WTC11 (cell line): ENCODE data around the gene CCDC149. TPM values are rescaled to one million over a fixed set of nuclear protein-coding genes. Genes with fewer than 3 reads are reported as not detected.

Experiments
- ATAC-seq: fragments of 200-7000 bp; cut with Tn5 transposase; 2 replicates; pipeline ENCODE4 v1.10.0; 2021; ENCODE audit warnings: mild to moderate bottlenecking, moderate library complexity
- CTCF ChIA-PET: fragments of 300-600 bp; sonication (Branson Sonifier 250); formaldehyde crosslinking; loops from one replicate; lab custom pipeline; 2021; ENCODE audit warnings: antibody characterized with exemption; lab: Charles Lee
- POLR2A ChIA-PET: fragments of 350-600 bp; sonication (Branson Sonifier 250); formaldehyde crosslinking; loops from one replicate; lab custom pipeline; 2021; ENCODE audit warnings: antibody characterized with exemption; lab: Charles Lee
- DNase-seq: peaks from one replicate; pipeline ENCODE4 v3.0.0; 2021; ENCODE audit warnings: low spot score
- H3K27ac Mint-ChIP-seq: 2 replicates; pipeline ENCODE4 v1.8.0; 2021; ENCODE audit warnings: mixed read lengths
- H3K27me3 Mint-ChIP-seq: 2 replicates; pipeline ENCODE4 v1.8.0; 2021; ENCODE audit warnings: low read depth, mild to moderate bottlenecking, moderate library complexity, mixed read lengths
- H3K36me3 Mint-ChIP-seq: 2 replicates; pipeline ENCODE4 v1.8.0; 2021; ENCODE audit warnings: mixed read lengths
- H3K4me1 Mint-ChIP-seq: 2 replicates; pipeline ENCODE4 v1.8.0; 2022; ENCODE audit warnings: mixed read lengths
- H3K4me3 Mint-ChIP-seq: 2 replicates; pipeline ENCODE4 v1.8.0; 2021; ENCODE audit warnings: mild to moderate bottlenecking, moderate library complexity, mixed read lengths
- H3K9me3 Mint-ChIP-seq: 2 replicates; pipeline ENCODE4 v1.8.0; 2021; ENCODE audit warnings: mixed read lengths
- ATF1 ChIP-seq: sonication (generic); formaldehyde crosslinking; IDR thresholded peaks from 2 replicates; pipeline ENCODE4 v1.8.1; 2023; ENCODE audit warnings: mild to moderate bottlenecking, moderate library complexity, missing genetic modification reagents
- CREB1 ChIP-seq: sonication (generic); formaldehyde crosslinking; IDR thresholded peaks from 2 replicates; pipeline ENCODE4 v1.8.0; 2023; ENCODE audit warnings: mild to moderate bottlenecking, missing genetic modification reagents
- CREM ChIP-seq: sonication (generic); formaldehyde crosslinking; IDR thresholded peaks from 2 replicates; pipeline ENCODE4 v1.8.1; 2022; ENCODE audit warnings: mild to moderate bottlenecking, missing genetic modification reagents, moderate library complexity
- ELF4 ChIP-seq: sonication (generic); formaldehyde crosslinking; IDR thresholded peaks from 2 replicates; pipeline ENCODE4 v1.8.1; 2022; ENCODE audit warnings: low read depth, mild to moderate bottlenecking, moderate library complexity, missing genetic modification reagents
- EMX1 ChIP-seq: fragments of 250-450 bp; sonication (Bioruptor Pico); IDR thresholded peaks from 2 replicates; pipeline ENCODE4 v1.8.0; 2021; ENCODE audit warnings: mild to moderate bottlenecking
- ESRRA ChIP-seq: sonication (generic); formaldehyde crosslinking; IDR thresholded peaks from 2 replicates; pipeline ENCODE4 v1.8.1; 2022; ENCODE audit warnings: mild to moderate bottlenecking, missing genetic modification reagents, borderline replicate concordance
- FOXK1 ChIP-seq: sonication (generic); formaldehyde crosslinking; IDR thresholded peaks from 2 replicates; pipeline ENCODE4 v1.8.0; 2022; ENCODE audit warnings: mild to moderate bottlenecking, moderate library complexity, missing genetic modification reagents
- FOXP1 ChIP-seq: sonication (generic); formaldehyde crosslinking; IDR thresholded peaks from 2 replicates; pipeline ENCODE4 v1.8.0; 2022; ENCODE audit warnings: missing genetic modification reagents, mild to moderate bottlenecking, moderate library complexity, borderline replicate concordance
- HMGXB4 ChIP-seq: sonication (generic); formaldehyde crosslinking; IDR thresholded peaks from 2 replicates; pipeline ENCODE4 v1.8.1; 2023; ENCODE audit warnings: mild to moderate bottlenecking, moderate library complexity, missing genetic modification reagents
- JAZF1 ChIP-seq: fragments of 250-450 bp; sonication (Bioruptor Pico); IDR thresholded peaks from 2 replicates; pipeline ENCODE4 v1.9.0; 2021; ENCODE audit warnings: moderate library complexity, mild to moderate bottlenecking, inconsistent platforms
- JUN ChIP-seq: sonication (generic); formaldehyde crosslinking; IDR thresholded peaks from 2 replicates; pipeline ENCODE4 v1.8.0; 2023; ENCODE audit warnings: mild to moderate bottlenecking, missing genetic modification reagents
- MYBL2 ChIP-seq: sonication (generic); formaldehyde crosslinking; IDR thresholded peaks from 2 replicates; pipeline ENCODE4 v1.8.1; 2023; ENCODE audit warnings: mild to moderate bottlenecking, moderate library complexity, missing genetic modification reagents
- NFATC4 ChIP-seq: fragments of 250-450 bp; sonication (Bioruptor Pico); IDR thresholded peaks from 2 replicates; pipeline ENCODE4 v1.9.0; 2021; ENCODE audit warnings: mild to moderate bottlenecking
- NR1H2 ChIP-seq: sonication (generic); formaldehyde crosslinking; IDR thresholded peaks from 2 replicates; pipeline ENCODE4 v1.9.0; 2021; ENCODE audit warnings: mild to moderate bottlenecking, moderate library complexity, missing genetic modification reagents
- PRDM15 ChIP-seq: sonication (generic); formaldehyde crosslinking; IDR thresholded peaks from 2 replicates; pipeline ENCODE4 v1.8.0; 2022; ENCODE audit warnings: missing genetic modification reagents
- PRRX2 ChIP-seq: fragments of 250-450 bp; sonication (Bioruptor Pico); IDR thresholded peaks from 2 replicates; pipeline ENCODE4 v1.8.0; 2021; ENCODE audit warnings: mild to moderate bottlenecking
- RORB ChIP-seq: fragments of 250-450 bp; sonication (Bioruptor Pico); IDR thresholded peaks from 2 replicates; pipeline ENCODE4 v1.9.0; 2021; ENCODE audit warnings: mild to moderate bottlenecking
- USF2 ChIP-seq: sonication (generic); formaldehyde crosslinking; IDR thresholded peaks from 2 replicates; pipeline ENCODE4 v1.8.1; 2023; ENCODE audit warnings: mild to moderate bottlenecking, missing genetic modification reagents, moderate library complexity
- ZNF396 ChIP-seq: fragments of 250-450 bp; sonication (Bioruptor Pico); IDR thresholded peaks from 2 replicates; pipeline ENCODE4 v1.8.0; 2021; ENCODE audit warnings: mild to moderate bottlenecking, moderate library complexity, borderline replicate concordance
- ZNF423 ChIP-seq: fragments of 250-450 bp; sonication (Bioruptor Pico); IDR thresholded peaks from 2 replicates; pipeline ENCODE4 v2.1.2; 2022; ENCODE audit warnings: mild to moderate bottlenecking, moderate library complexity
- total RNA-seq: library from RNA; stranded (reverse); gene quantifications from 3 replicates; pipeline ENCODE4 v1.2.3, GENCODE V29; 2021
- TF ChIP-seq, protein P1 (sequence below): fragments of 250-450 bp; sonication (Bioruptor Pico); IDR thresholded peaks from 2 replicates; pipeline ENCODE4 v1.9.0; 2021; ENCODE audit warnings: mild to moderate bottlenecking, borderline replicate concordance
- TF ChIP-seq, protein P2 (sequence below): sonication (generic); formaldehyde crosslinking; IDR thresholded peaks from 2 replicates; pipeline ENCODE4 v1.8.1; 2022; ENCODE audit warnings: mild to moderate bottlenecking, moderate library complexity, missing genetic modification reagents
- TF ChIP-seq, protein P3 (sequence below): fragments of 250-450 bp; sonication (Bioruptor Pico); IDR thresholded peaks from 2 replicates; pipeline ENCODE4 v1.9.0; 2021; ENCODE audit warnings: mild to moderate bottlenecking

Gene CCDC149
- total RNA-seq, 1 experiment from 2014 or later: 3.9 TPM

GRCh38 chr4:24771241-24771640, 141.6 kb downstream of the CCDC149 start (continued):
- TF ChIP-seq ELF4 (CRISPR knock-in tag): no peak
- TF ChIP-seq, all 79 proteins: peak for 0

DNA sequence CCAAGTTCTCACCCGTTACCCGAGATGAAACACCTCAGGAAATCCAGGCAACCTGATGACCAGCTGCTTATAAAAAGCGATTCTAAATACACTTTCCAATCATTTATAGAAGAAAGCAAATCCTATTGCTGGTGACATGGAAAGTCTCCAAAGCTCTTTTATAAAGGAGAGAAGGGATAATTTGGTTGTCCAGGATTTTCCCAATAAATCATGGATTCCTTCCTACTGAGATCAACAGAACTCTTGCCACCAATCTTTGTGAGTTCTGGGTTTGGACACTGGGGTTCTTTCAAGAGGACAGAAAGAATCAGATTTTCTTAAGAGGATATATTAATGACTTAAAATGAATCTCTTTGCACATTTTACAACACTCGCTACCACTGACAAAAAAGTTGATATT, 142.2 kb downstream of the CCDC149 start:
- peaks cover 14% of the 10 kb centered on the region for H3K9me3 Mint-ChIP-seq
- H3K4me3 Mint-ChIP-seq: no peak overlapping the region
- no peaks in the 10 kb centered on the region for H3K27me3 Mint-ChIP-seq
- ATAC-seq (no peak), DNase-seq (no peak)
- no peak overlapping the region for H3K27ac Mint-ChIP-seq
- peaks cover 16% of the 10 kb centered on the region for H3K4me1 Mint-ChIP-seq
- CTCF ChIA-PET: interaction anchor here (1.0 kb wide), 1 partner anchor 35 kb away, joined by 5 read pairs; no protein-coding TSS in a partner anchor
- POLR2A ChIA-PET: no interaction called here
- no peaks in the 10 kb centered on the region for H3K36me3 Mint-ChIP-seq
- no peak for TF ChIP-seq ESRRA
- TF ChIP-seq FOXP1 (CRISPR knock-in tag): no peak
- TF ChIP-seq, protein P1, sequence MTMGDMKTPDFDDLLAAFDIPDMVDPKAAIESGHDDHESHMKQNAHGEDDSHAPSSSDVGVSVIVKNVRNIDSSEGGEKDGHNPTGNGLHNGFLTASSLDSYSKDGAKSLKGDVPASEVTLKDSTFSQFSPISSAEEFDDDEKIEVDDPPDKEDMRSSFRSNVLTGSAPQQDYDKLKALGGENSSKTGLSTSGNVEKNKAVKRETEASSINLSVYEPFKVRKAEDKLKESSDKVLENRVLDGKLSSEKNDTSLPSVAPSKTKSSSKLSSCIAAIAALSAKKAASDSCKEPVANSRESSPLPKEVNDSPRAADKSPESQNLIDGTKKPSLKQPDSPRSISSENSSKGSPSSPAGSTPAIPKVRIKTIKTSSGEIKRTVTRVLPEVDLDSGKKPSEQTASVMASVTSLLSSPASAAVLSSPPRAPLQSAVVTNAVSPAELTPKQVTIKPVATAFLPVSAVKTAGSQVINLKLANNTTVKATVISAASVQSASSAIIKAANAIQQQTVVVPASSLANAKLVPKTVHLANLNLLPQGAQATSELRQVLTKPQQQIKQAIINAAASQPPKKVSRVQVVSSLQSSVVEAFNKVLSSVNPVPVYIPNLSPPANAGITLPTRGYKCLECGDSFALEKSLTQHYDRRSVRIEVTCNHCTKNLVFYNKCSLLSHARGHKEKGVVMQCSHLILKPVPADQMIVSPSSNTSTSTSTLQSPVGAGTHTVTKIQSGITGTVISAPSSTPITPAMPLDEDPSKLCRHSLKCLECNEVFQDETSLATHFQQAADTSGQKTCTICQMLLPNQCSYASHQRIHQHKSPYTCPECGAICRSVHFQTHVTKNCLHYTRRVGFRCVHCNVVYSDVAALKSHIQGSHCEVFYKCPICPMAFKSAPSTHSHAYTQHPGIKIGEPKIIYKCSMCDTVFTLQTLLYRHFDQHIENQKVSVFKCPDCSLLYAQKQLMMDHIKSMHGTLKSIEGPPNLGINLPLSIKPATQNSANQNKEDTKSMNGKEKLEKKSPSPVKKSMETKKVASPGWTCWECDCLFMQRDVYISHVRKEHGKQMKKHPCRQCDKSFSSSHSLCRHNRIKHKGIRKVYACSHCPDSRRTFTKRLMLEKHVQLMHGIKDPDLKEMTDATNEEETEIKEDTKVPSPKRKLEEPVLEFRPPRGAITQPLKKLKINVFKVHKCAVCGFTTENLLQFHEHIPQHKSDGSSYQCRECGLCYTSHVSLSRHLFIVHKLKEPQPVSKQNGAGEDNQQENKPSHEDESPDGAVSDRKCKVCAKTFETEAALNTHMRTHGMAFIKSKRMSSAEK (CRISPR knock-in tag): no peak
- TF ChIP-seq, protein P2, sequence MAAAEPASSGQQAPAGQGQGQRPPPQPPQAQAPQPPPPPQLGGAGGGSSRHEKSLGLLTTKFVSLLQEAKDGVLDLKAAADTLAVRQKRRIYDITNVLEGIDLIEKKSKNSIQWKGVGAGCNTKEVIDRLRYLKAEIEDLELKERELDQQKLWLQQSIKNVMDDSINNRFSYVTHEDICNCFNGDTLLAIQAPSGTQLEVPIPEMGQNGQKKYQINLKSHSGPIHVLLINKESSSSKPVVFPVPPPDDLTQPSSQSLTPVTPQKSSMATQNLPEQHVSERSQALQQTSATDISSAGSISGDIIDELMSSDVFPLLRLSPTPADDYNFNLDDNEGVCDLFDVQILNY (CRISPR knock-in tag): no peak
- TF ChIP-seq JAZF1 (CRISPR knock-in tag): no peak

- CTCF ChIA-PET: interaction anchor here (1.0 kb wide), 1 partner anchor 34 kb away, joined by 5 read pairs; no protein-coding TSS in a partner anchor
- TF ChIP-seq RORB (CRISPR knock-in tag) (no peak), ZNF396 (no peak), ZNF423 (no peak), NR1H2 (CRISPR knock-in tag) (no peak), FOXK1 (CRISPR knock-in tag) (no peak), MYBL2 (no peak), PRDM15 (CRISPR knock-in tag) (no peak), JAZF1 (CRISPR knock-in tag) (no peak), NFATC4 (CRISPR knock-in tag) (no peak), PRRX2 (CRISPR knock-in tag) (no peak), FOXP1 (CRISPR knock-in tag) (no peak), CREB1 (CRISPR knock-in tag) (no peak), JUN (CRISPR knock-in tag) (no peak), ATF1 (CRISPR knock-in tag) (no peak), CREM (CRISPR knock-in tag) (no peak), USF2 (CRISPR knock-in tag) (no peak), HMGXB4 (CRISPR knock-in tag) (no peak), EMX1 (CRISPR knock-in tag) (no peak)
- TF ChIP-seq, protein P3, sequence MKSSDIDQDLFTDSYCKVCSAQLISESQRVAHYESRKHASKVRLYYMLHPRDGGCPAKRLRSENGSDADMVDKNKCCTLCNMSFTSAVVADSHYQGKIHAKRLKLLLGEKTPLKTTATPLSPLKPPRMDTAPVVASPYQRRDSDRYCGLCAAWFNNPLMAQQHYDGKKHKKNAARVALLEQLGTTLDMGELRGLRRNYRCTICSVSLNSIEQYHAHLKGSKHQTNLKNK (CRISPR knock-in tag): no peak
- TF ChIP-seq, all 79 proteins: peak for 0
- ATAC-seq: no peak
These were observed 142.7 kb downstream of the CCDC149 start for GRCh38 chr4:24770032-24770584.

More at GRCh38 chr4:24770032-24770584, 142.7 kb downstream of the CCDC149 start:
- H3K27ac Mint-ChIP-seq: no peak overlapping the region
- H3K4me1 Mint-ChIP-seq: peaks cover 20% of the 10 kb centered on the region
- peaks cover 14% of the 10 kb centered on the region for H3K9me3 Mint-ChIP-seq
- DNase-seq: no peak
- H3K27me3 Mint-ChIP-seq: no peaks in the 10 kb centered on the region
- POLR2A ChIA-PET: no interaction called here
- no peaks in the 10 kb centered on the region for H3K36me3 Mint-ChIP-seq
- H3K4me3 Mint-ChIP-seq: no peak overlapping the region
